GM12801 (cell line): ENCODE data around the gene KERA.

Experiments
- CTCF ChIP-seq: IDR thresholded peaks from one replicate; pipeline ENCODE4 v1.5.1; 2011; ENCODE audit warnings: control low read depth; ENCODE audit not compliant: insufficient read length; ENCODE audit errors: extremely low read depth

The KERA gene

GRCh38 chr12:91091916-91092715 lies 34.3 kb upstream of the KERA start:
- no peak for TF ChIP-seq CTCF

GRCh38 chr12:91080041-91080440 lies 22.2 kb upstream of the KERA start:
- TF ChIP-seq CTCF: no peak

GRCh38 chr12:91078501-91078900 lies 20.7 kb upstream of the KERA start:
- no peak for TF ChIP-seq CTCF

GRCh38 chr12:91077228-91077954 lies 19.6 kb upstream of the KERA start:
- no peak for TF ChIP-seq CTCF

GRCh38 chr12:91074851-91075250 lies 17.0 kb upstream of the KERA start:
- TF ChIP-seq CTCF: no peak

GRCh38 chr12:91074154-91074709 lies 16.4 kb upstream of the KERA start:
- no peak for TF ChIP-seq CTCF

- TF ChIP-seq CTCF: no peak
These were observed 15.6 kb upstream of the KERA start for GRCh38 chr12:91073426-91073825.
